ENCODE measurements around the gene FERMT3.

- TF ChIP-seq CTCF (IDR thresholded peaks at IDR 0.05) (peak in 5 of 6 experiments; percentile 13 to 32 (median 26)), POLR2A (IDR thresholded peaks at IDR 0.05) (peak in 3 of 4 donors; percentile 42 to 74 (median 64))
Measured at GRCh38 chr11:64269540-64270220, 63.2 kb downstream of the FERMT3 start.
